HCT116 (cell line): ENCODE measurements around the gene GOLGA3.

Source experiments
- EZH2 ChIP-seq: fragments of 200-600 bp; sonication (generic); IDR thresholded peaks from 2 replicates; pipeline ENCODE4 v1.6.1; 2017; ENCODE audit warnings: antibody characterized with exemption, mixed run types
- EZH2phosphoT487 ChIP-seq: fragments of 200-600 bp; IDR thresholded peaks from 2 replicates; pipeline ENCODE4 v1.6.1; 2018; ENCODE audit warnings: antibody characterized with exemption, borderline replicate concordance
- POLR2A ChIP-seq: IDR thresholded peaks from 2 replicates; pipeline ENCODE4 v1.7.0; 2011; ENCODE audit warnings: borderline replicate concordance; ENCODE audit not compliant: insufficient read depth, insufficient read length; ENCODE audit errors: extremely low read depth
- POLR2AphosphoS5 ChIP-seq: IDR thresholded peaks from 2 replicates; pipeline ENCODE4 v1.6.1; 2011; ENCODE audit warnings: mild to moderate bottlenecking, low read depth, low read length, moderate library complexity
- TCF7L2 ChIP-seq: IDR thresholded peaks from 2 replicates; pipeline ENCODE4 v1.7.0; 2011; ENCODE audit warnings: borderline replicate concordance, inconsistent platforms; ENCODE audit not compliant: insufficient read depth, insufficient read length; ENCODE audit errors: extremely low read depth
- TF ChIP-seq, protein P1 (sequence below), 3 experiments: fragments of 200-600 bp in 1 of 3; sonication (generic) in 1 of 3; IDR thresholded peaks in 2 of 3; conservative IDR thresholded peaks in 1 of 3; 2 replicates each; pipeline ENCODE4 v1.5.1; 2012 to 2017; ENCODE audit warnings: low read depth in 2 of 3, low read length in 2 of 3, antibody characterized with exemption in 1 of 3, borderline replicate concordance in 1 of 3, control low read depth in 1 of 3, mild to moderate bottlenecking in 1 of 3, mixed read lengths in 1 of 3, mixed run types in 1 of 3, moderate library complexity in 1 of 3; ENCODE audit not compliant: insufficient read depth in 1 of 3
- TF ChIP-seq, protein P2 (sequence below): IDR thresholded peaks from 2 replicates; pipeline ENCODE4 v1.6.1; 2012
- TF ChIP-seq, protein P3 (sequence below): IDR thresholded peaks from 2 replicates; pipeline ENCODE4 v1.6.1; 2012; ENCODE audit warnings: low read depth

DNA sequence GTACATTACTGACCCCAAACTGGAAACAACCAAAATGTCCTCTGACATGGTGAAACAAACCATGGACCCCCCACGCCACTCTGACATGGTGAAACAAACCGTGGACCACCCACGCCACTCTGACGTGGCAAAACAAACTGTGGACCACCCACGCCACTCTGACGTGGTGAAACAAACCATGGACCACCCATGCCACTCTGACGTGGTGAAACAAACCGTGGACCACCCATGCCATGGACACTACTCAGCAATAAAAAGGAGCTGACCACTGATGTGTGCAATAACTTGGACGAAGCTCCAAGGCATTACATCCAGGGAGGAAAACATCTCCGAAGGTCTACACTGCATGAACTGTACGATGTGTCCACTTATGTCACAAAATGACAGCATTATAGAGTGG is 3.1 kb upstream of the GOLGA3 start:
- TF ChIP-seq, protein P1, sequence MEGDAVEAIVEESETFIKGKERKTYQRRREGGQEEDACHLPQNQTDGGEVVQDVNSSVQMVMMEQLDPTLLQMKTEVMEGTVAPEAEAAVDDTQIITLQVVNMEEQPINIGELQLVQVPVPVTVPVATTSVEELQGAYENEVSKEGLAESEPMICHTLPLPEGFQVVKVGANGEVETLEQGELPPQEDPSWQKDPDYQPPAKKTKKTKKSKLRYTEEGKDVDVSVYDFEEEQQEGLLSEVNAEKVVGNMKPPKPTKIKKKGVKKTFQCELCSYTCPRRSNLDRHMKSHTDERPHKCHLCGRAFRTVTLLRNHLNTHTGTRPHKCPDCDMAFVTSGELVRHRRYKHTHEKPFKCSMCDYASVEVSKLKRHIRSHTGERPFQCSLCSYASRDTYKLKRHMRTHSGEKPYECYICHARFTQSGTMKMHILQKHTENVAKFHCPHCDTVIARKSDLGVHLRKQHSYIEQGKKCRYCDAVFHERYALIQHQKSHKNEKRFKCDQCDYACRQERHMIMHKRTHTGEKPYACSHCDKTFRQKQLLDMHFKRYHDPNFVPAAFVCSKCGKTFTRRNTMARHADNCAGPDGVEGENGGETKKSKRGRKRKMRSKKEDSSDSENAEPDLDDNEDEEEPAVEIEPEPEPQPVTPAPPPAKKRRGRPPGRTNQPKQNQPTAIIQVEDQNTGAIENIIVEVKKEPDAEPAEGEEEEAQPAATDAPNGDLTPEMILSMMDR (IDR thresholded peaks at IDR 0.05 in 2 of 3, conservative IDR thresholded peaks at IDR 0.05 in 1 of 3; ENCODE audit: borderline replicate concordance in 1 of 3, insufficient read depth in 1 of 3, low read depth in 2 of 3, low read length in 2 of 3): no peak
- TF ChIP-seq, protein P2, sequence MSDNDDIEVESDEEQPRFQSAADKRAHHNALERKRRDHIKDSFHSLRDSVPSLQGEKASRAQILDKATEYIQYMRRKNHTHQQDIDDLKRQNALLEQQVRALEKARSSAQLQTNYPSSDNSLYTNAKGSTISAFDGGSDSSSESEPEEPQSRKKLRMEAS: no peak
- TF ChIP-seq POLR2A (no peak), EZH2 (no peak), EZH2phosphoT487 (no peak), POLR2AphosphoS5 (no peak), TCF7L2 (no peak)
- TF ChIP-seq, protein P3, sequence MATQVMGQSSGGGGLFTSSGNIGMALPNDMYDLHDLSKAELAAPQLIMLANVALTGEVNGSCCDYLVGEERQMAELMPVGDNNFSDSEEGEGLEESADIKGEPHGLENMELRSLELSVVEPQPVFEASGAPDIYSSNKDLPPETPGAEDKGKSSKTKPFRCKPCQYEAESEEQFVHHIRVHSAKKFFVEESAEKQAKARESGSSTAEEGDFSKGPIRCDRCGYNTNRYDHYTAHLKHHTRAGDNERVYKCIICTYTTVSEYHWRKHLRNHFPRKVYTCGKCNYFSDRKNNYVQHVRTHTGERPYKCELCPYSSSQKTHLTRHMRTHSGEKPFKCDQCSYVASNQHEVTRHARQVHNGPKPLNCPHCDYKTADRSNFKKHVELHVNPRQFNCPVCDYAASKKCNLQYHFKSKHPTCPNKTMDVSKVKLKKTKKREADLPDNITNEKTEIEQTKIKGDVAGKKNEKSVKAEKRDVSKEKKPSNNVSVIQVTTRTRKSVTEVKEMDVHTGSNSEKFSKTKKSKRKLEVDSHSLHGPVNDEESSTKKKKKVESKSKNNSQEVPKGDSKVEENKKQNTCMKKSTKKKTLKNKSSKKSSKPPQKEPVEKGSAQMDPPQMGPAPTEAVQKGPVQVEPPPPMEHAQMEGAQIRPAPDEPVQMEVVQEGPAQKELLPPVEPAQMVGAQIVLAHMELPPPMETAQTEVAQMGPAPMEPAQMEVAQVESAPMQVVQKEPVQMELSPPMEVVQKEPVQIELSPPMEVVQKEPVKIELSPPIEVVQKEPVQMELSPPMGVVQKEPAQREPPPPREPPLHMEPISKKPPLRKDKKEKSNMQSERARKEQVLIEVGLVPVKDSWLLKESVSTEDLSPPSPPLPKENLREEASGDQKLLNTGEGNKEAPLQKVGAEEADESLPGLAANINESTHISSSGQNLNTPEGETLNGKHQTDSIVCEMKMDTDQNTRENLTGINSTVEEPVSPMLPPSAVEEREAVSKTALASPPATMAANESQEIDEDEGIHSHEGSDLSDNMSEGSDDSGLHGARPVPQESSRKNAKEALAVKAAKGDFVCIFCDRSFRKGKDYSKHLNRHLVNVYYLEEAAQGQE: no peak
